Vagina (tissue), 2 donors: ENCODE data around the gene GGNBP2.

ENCODE experiments used
- POLR2A ChIP-seq, 2 donors: fragments of 450-650 bp; IDR thresholded peaks; one replicate each; pipeline ENCODE4 v1.6.1; 2017; ENCODE audit warnings: antibody characterized with exemption in 2 of 2, mild to moderate bottlenecking in 2 of 2, moderate library complexity in 2 of 2
- POLR2AphosphoS5 ChIP-seq, 2 donors: sonication (generic); formaldehyde crosslinking; IDR thresholded peaks; one replicate each; pipeline ENCODE4 v1.9.0; 2017; ENCODE audit warnings: antibody characterized with exemption in 2 of 2, mild to moderate bottlenecking in 2 of 2, low read depth in 1 of 2; ENCODE audit not compliant: insufficient read depth in 1 of 2
- TF ChIP-seq, protein P1 (sequence below), 3 experiments: fragments of 450-650 bp in 2 of 3; fragments of 200-600 bp in 1 of 3; sonication (generic) in 1 of 3; IDR thresholded peaks; one replicate each; pipeline ENCODE4 v1.5.1; 2017 to 2019; ENCODE audit warnings: antibody characterized with exemption in 3 of 3, mild to moderate bottlenecking in 2 of 3, moderate library complexity in 2 of 3

DNA sequence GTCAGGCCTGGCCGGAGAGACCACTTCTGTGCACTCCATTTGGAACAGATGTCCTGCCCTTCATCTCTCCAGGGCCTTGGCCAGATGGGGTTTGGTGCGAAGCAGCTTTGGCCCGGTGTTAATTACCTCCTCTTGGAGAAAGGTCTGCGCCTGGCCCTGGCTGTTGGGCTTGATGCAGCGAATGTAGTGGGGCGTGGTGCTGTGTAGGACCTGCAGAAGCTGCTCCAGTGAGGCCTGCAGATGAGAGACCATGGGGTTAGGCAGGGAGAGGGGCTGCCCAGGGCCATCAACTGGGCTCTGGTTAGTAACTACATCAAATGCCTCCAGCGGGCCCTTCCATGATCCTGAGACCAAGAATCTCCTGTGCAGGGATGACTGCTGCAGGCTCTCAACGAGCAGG lies 39.5 kb upstream of the GGNBP2 start:
- TF ChIP-seq, protein P1, sequence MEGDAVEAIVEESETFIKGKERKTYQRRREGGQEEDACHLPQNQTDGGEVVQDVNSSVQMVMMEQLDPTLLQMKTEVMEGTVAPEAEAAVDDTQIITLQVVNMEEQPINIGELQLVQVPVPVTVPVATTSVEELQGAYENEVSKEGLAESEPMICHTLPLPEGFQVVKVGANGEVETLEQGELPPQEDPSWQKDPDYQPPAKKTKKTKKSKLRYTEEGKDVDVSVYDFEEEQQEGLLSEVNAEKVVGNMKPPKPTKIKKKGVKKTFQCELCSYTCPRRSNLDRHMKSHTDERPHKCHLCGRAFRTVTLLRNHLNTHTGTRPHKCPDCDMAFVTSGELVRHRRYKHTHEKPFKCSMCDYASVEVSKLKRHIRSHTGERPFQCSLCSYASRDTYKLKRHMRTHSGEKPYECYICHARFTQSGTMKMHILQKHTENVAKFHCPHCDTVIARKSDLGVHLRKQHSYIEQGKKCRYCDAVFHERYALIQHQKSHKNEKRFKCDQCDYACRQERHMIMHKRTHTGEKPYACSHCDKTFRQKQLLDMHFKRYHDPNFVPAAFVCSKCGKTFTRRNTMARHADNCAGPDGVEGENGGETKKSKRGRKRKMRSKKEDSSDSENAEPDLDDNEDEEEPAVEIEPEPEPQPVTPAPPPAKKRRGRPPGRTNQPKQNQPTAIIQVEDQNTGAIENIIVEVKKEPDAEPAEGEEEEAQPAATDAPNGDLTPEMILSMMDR (IDR thresholded peaks at IDR 0.05) = no peak
- no peak for TF ChIP-seq POLR2AphosphoS5 (IDR thresholded peaks at IDR 0.05; ENCODE audit: insufficient read depth in 1 of 2, low read depth in 1 of 2)
- TF ChIP-seq POLR2A (IDR thresholded peaks at IDR 0.05) = no peak
